ENCODE measurements around the gene IGFBP2.

DNA sequence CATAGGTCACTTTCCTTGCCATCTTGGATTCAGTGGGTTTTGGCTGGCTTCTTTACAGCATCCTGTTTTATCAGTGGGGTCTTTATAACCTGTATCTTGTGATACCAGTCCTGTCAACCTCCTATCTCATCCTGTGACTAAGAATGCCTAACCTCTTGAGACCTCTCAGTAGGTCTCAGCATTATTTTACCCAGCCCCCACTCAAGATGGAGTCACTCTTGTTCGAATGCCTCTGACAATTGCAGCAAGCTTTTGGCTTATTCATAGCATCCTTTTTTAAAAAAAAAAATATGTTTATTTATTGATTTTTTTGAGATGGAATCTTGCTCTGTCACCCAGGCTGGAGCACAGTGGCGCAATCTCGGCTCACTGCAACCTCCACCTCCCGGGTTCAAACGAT lies 24.7 kb upstream of the IGFBP2 start:
- no peak for TF ChIP-seq POLR2A (IDR thresholded peaks at IDR 0.05)
- TF ChIP-seq, protein P1, sequence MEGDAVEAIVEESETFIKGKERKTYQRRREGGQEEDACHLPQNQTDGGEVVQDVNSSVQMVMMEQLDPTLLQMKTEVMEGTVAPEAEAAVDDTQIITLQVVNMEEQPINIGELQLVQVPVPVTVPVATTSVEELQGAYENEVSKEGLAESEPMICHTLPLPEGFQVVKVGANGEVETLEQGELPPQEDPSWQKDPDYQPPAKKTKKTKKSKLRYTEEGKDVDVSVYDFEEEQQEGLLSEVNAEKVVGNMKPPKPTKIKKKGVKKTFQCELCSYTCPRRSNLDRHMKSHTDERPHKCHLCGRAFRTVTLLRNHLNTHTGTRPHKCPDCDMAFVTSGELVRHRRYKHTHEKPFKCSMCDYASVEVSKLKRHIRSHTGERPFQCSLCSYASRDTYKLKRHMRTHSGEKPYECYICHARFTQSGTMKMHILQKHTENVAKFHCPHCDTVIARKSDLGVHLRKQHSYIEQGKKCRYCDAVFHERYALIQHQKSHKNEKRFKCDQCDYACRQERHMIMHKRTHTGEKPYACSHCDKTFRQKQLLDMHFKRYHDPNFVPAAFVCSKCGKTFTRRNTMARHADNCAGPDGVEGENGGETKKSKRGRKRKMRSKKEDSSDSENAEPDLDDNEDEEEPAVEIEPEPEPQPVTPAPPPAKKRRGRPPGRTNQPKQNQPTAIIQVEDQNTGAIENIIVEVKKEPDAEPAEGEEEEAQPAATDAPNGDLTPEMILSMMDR (IDR thresholded peaks at IDR 0.05), result no peak

Data from uterus (tissue), 2 donors.